ENCODE results near the gene ADAMTS16. TPM values are rescaled to one million over a fixed set of nuclear protein-coding genes. Genes with fewer than 3 reads are reported as not detected.

The ADAMTS16 gene
- polyA plus RNA-seq, 3 donors = not detected

DNA sequence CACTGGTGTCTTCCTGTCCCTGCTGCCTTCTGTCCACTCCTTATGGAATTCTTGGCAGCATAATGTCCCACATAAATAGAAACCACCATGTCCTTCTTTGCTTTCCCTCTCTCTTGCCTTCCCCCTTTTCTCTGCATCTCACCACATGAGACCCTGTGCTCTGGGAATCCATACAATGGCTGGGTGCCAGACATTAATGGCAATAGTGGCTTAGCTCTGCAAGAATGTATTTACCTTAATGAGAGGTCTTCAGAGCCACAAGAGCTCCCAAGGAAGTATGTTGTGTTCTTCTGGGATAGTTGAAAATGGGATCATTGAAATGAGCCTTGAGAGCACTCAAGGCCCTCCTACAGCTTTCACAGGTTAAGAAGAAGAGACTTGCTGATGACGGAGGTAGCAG, 58.7 kb downstream of the ADAMTS16 start:
- peaks cover 0 to 9% (median 3%) of the 10 kb centered on the region in 7 donors for H3K9me3 Mint-ChIP-seq

DNA sequence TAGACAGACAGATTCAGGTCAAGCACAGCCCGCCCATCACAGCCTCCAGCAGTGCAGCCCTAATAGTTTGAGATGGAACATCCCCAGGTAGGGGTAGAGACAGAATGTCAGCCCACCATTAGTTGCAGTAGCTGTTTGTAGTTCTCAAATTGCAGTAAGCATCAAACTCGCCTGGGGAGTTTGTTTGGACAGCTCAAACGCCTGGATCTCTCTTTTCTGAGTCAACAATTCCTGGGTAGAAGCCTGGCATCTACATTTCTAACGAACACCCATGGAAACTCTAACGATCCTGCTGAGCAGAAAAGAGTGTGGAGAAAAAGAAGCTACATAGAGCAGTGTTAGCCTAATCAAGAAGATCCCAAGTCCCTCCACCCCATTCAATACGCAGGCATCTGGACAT, 59.4 kb downstream of the ADAMTS16 start:
- intact Hi-C loops (cut with micrococcal nuclease) = no loop called here
- H3K4me3 Mint-ChIP-seq = no peak overlapping the region
- H3K36me3 Mint-ChIP-seq = no peaks in the 10 kb centered on the region
- peaks cover 0 to 4% of the 10 kb centered on the region in 2 donors for H3K9me3 ChIP-seq (replicated peaks in 1 of 2; ENCODE audit: control insufficient read depth in 1 of 2, insufficient read depth in 1 of 2, low read length in 2 of 2)
- DNase-seq = no peak
- H3K4me3 ChIP-seq (replicated peaks in 1 of 3; ENCODE audit: low read depth in 2 of 3, low read length in 3 of 3) = no peak overlapping the region
- H3K4me1 Mint-ChIP-seq = no peaks in the 10 kb centered on the region
- H3K9me3 Mint-ChIP-seq = peaks cover 0 to 9% (median 2%) of the 10 kb centered on the region in 7 donors
- H3K4me1 ChIP-seq (ENCODE audit: control insufficient read depth in 1 of 2, insufficient read depth in 2 of 2, low read length in 2 of 2) = no peaks in the 10 kb centered on the region
- H3K36me3 ChIP-seq (replicated peaks in 1 of 2; ENCODE audit: control insufficient read depth in 1 of 2, insufficient read depth in 2 of 2, low read length in 2 of 2) = no peaks in the 10 kb centered on the region
- no peak overlapping the region for H2AFZ ChIP-seq (ENCODE audit: insufficient read depth, low read depth, low read length, poor library complexity, severe bottlenecking)
- peaks cover 0 to 2% (median 0%) of the 10 kb centered on the region in 3 donors for H3K27me3 Mint-ChIP-seq (ENCODE audit: low read depth in 3 of 3)
- WGBS (ENCODE audit: insufficient coverage) = 40% methylated on average over 2 of the region's 6 CpGs
- no peak overlapping the region for H3K27ac ChIP-seq (ENCODE audit: low read depth in 1 of 2, low read length in 2 of 2)
- H3K27me3 ChIP-seq (ENCODE audit: control insufficient read depth in 2 of 2, insufficient read depth in 2 of 2, low read length in 2 of 2) = no peaks in the 10 kb centered on the region
- H3K9ac ChIP-seq (ENCODE audit: insufficient read depth, low read length, poor library complexity, severe bottlenecking) = no peak overlapping the region
- H3K27ac Mint-ChIP-seq = no peak overlapping the region
- H3K4me2 ChIP-seq (replicated peaks; ENCODE audit: extremely low read depth, low read length, poor library complexity, severe bottlenecking) = no peak overlapping the region
- H4K20me1 ChIP-seq (ENCODE audit: insufficient read depth, low read length) = no peaks in the 10 kb centered on the region
- H3K79me2 ChIP-seq (ENCODE audit: insufficient read depth, low read length) = no peaks in the 10 kb centered on the region
- TF ChIP-seq, protein P1, sequence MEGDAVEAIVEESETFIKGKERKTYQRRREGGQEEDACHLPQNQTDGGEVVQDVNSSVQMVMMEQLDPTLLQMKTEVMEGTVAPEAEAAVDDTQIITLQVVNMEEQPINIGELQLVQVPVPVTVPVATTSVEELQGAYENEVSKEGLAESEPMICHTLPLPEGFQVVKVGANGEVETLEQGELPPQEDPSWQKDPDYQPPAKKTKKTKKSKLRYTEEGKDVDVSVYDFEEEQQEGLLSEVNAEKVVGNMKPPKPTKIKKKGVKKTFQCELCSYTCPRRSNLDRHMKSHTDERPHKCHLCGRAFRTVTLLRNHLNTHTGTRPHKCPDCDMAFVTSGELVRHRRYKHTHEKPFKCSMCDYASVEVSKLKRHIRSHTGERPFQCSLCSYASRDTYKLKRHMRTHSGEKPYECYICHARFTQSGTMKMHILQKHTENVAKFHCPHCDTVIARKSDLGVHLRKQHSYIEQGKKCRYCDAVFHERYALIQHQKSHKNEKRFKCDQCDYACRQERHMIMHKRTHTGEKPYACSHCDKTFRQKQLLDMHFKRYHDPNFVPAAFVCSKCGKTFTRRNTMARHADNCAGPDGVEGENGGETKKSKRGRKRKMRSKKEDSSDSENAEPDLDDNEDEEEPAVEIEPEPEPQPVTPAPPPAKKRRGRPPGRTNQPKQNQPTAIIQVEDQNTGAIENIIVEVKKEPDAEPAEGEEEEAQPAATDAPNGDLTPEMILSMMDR (IDR thresholded peaks at IDR 0.05) = no peak

More for the DNA sequence above, 58.7 kb downstream of the ADAMTS16 start:
- H3K4me1 ChIP-seq (ENCODE audit: control insufficient read depth in 1 of 2, insufficient read depth in 2 of 2, low read length in 2 of 2) = no peaks in the 10 kb centered on the region
- no peak overlapping the region for H2AFZ ChIP-seq (ENCODE audit: insufficient read depth, low read depth, low read length, poor library complexity, severe bottlenecking)
- no peaks in the 10 kb centered on the region for H3K4me1 Mint-ChIP-seq
- no peak overlapping the region for H3K27ac ChIP-seq (ENCODE audit: low read depth in 1 of 2, low read length in 2 of 2)
- H4K20me1 ChIP-seq (ENCODE audit: insufficient read depth, low read length) = no peaks in the 10 kb centered on the region
- peaks cover 0 to 4% of the 10 kb centered on the region in 2 donors for H3K9me3 ChIP-seq (replicated peaks in 1 of 2; ENCODE audit: control insufficient read depth in 1 of 2, insufficient read depth in 1 of 2, low read length in 2 of 2)
- no peaks in the 10 kb centered on the region for H3K36me3 Mint-ChIP-seq
- intact Hi-C loops (cut with micrococcal nuclease) = no loop called here
- H3K9ac ChIP-seq (ENCODE audit: insufficient read depth, low read length, poor library complexity, severe bottlenecking) = no peak overlapping the region
- H3K4me2 ChIP-seq (replicated peaks; ENCODE audit: extremely low read depth, low read length, poor library complexity, severe bottlenecking) = no peak overlapping the region
- no peaks in the 10 kb centered on the region for H3K79me2 ChIP-seq (ENCODE audit: insufficient read depth, low read length)
- no peak overlapping the region for H3K4me3 Mint-ChIP-seq
- H3K27me3 ChIP-seq (ENCODE audit: control insufficient read depth in 2 of 2, insufficient read depth in 2 of 2, low read length in 2 of 2) = no peaks in the 10 kb centered on the region
- TF ChIP-seq, protein P1 (IDR thresholded peaks at IDR 0.05) = no peak
- H3K36me3 ChIP-seq (replicated peaks in 1 of 2; ENCODE audit: control insufficient read depth in 1 of 2, insufficient read depth in 2 of 2, low read length in 2 of 2) = no peaks in the 10 kb centered on the region
- peaks cover 0 to 2% (median 0%) of the 10 kb centered on the region in 3 donors for H3K27me3 Mint-ChIP-seq (ENCODE audit: low read depth in 3 of 3)
- WGBS (ENCODE audit: insufficient coverage) = no CpG with 5 or more reads among the region's 1 CpG
- DNase-seq = no peak
- H3K4me3 ChIP-seq (replicated peaks in 1 of 3; ENCODE audit: low read depth in 2 of 3, low read length in 3 of 3) = no peak overlapping the region
- H3K27ac Mint-ChIP-seq = peak overlapping the region in 1 of 7 donors; percentile 62
